Upper lobe of right lung (tissue), 1 donor: ENCODE results near the gene INPP4A. TPM values are rescaled to one million over a fixed set of nuclear protein-coding genes. Genes with fewer than 3 reads are reported as not detected.

Experiments
- ATAC-seq: fragments of 200-7000 bp; cut with Tn5 transposase; one replicate; pipeline ENCODE4 v1.9.1; 2020; ENCODE audit warnings: mild to moderate bottlenecking, moderate library complexity
- DNase-seq: peaks from one replicate; pipeline ENCODE4 v3.0.0-alpha.2; 2020
- H3K27ac ChIP-seq: fragments of 200-600 bp; one replicate; pipeline ENCODE4 v1.8.0; 2022
- H3K27me3 ChIP-seq: fragments of 200-600 bp; one replicate; pipeline ENCODE4 v1.8.0; 2022; ENCODE audit warnings: mild to moderate bottlenecking
- H3K36me3 ChIP-seq: fragments of 200-600 bp; one replicate; pipeline ENCODE4 v1.8.0; 2022
- H3K4me1 ChIP-seq: fragments of 200-600 bp; one replicate; pipeline ENCODE4 v1.8.0; 2022
- H3K4me3 ChIP-seq: fragments of 200-600 bp; one replicate; pipeline ENCODE4 v1.8.0; 2022; ENCODE audit warnings: mild to moderate bottlenecking
- H3K9me3 ChIP-seq: fragments of 200-600 bp; one replicate; pipeline ENCODE4 v1.8.0; 2022
- CTCF ChIP-seq: fragments of 200-600 bp; IDR thresholded peaks from one replicate; pipeline ENCODE4 v1.8.0; 2022; ENCODE audit warnings: antibody characterized with exemption
- intact Hi-C: fragments of 100-400 bp; cut with DNase I; formaldehyde crosslinking; loops from one replicate; pipeline ENCODE4 v1.11.0; 2022
- total RNA-seq: library from RNA; stranded (reverse); fragmentation: NEBNext Ultra II Directional; extraction: Animal tissue kit (Norgen Biotek cat#: 25700); gene quantifications from one replicate; pipeline ENCODE4 v1.2.1, GENCODE V29; 2021
- donor health status: DM: no; HTN: yes; CAD: no; lungs with severe emphysema.

INPP4A gene
- total RNA-seq, 1 donor from 2014 or later, result 35.0 TPM

- ATAC-seq (no peak), DNase-seq (no peak)
- H3K9me3 ChIP-seq, result no peaks in the 10 kb centered on the region
- intact Hi-C loops, result no loop called here
- no peak overlapping the region for H3K27ac ChIP-seq
- H3K36me3 ChIP-seq, result peaks cover 59% of the 10 kb centered on the region
- TF ChIP-seq CTCF, result no peak
- peaks cover 5% of the 10 kb centered on the region for H3K4me1 ChIP-seq
- no peaks in the 10 kb centered on the region for H3K27me3 ChIP-seq
- H3K4me3 ChIP-seq, result no peak overlapping the region
These were observed 154.2 kb downstream of the INPP4A start for GRCh38 chr2:98598781-98599428.

GRCh38 chr2:98601532-98602132 is 157.0 kb downstream of the INPP4A start:
- Histone ChIP-seq H3K36me3 (peaks cover 62% of the 10 kb centered on the region), H3K4me1 (peaks cover 15% of the 10 kb centered on the region)

GRCh38 chr2:98604547-98604946 is 159.9 kb downstream of the INPP4A start:
- no peak for ATAC-seq
- no peak for TF ChIP-seq CTCF
- Histone ChIP-seq H3K4me1 (peaks cover 28% of the 10 kb centered on the region), H3K9me3 (no peaks in the 10 kb centered on the region), H3K27me3 (no peaks in the 10 kb centered on the region), H3K36me3 (peaks cover 47% of the 10 kb centered on the region), H3K27ac (no peak overlapping the region), H3K4me3 (no peak overlapping the region)
- DNase-seq, result no peak
- intact Hi-C loops, result no loop called here

More at GRCh38 chr2:98601532-98602132, 157.0 kb downstream of the INPP4A start:
- Histone ChIP-seq H3K4me3 (no peak overlapping the region), H3K27me3 (no peaks in the 10 kb centered on the region), H3K9me3 (no peaks in the 10 kb centered on the region), H3K27ac (no peak overlapping the region)
- intact Hi-C loops, result no loop called here
- ATAC-seq (peak; percentile 83), DNase-seq (no peak)
- TF ChIP-seq CTCF, result peak; percentile 45

- Histone ChIP-seq H3K4me1 (peaks cover 33% of the 10 kb centered on the region), H3K27ac (no peak overlapping the region), H3K27me3 (no peaks in the 10 kb centered on the region), H3K36me3 (peaks cover 44% of the 10 kb centered on the region), H3K4me3 (no peak overlapping the region), H3K9me3 (no peaks in the 10 kb centered on the region)
- TF ChIP-seq CTCF, result no peak
- intact Hi-C loops, result no loop called here
- no peak for DNase-seq
- ATAC-seq, result no peak
These were observed 160.4 kb downstream of the INPP4A start for GRCh38 chr2:98605076-98605475.

GRCh38 chr2:98606431-98606830 is 161.8 kb downstream of the INPP4A start:
- intact Hi-C loops, result no loop called here
- Histone ChIP-seq H3K36me3 (peaks cover 44% of the 10 kb centered on the region), H3K4me1 (peaks cover 46% of the 10 kb centered on the region), H3K9me3 (no peaks in the 10 kb centered on the region), H3K27ac (no peak overlapping the region), H3K27me3 (no peaks in the 10 kb centered on the region), H3K4me3 (no peak overlapping the region)
- ATAC-seq, result no peak
- no peak for DNase-seq
- TF ChIP-seq CTCF, result no peak
